GM12872 (cell line): Measurements from ENCODE around the gene PF4V1.

ENCODE experiments used
- TF ChIP-seq, protein P1 (sequence below): IDR thresholded peaks from 3 replicates; pipeline ENCODE4 v1.5.1; 2011; ENCODE audit warnings: low read depth, mild to moderate bottlenecking, low read length, moderate library complexity; ENCODE audit not compliant: insufficient read depth

Gene PF4V1

DNA sequence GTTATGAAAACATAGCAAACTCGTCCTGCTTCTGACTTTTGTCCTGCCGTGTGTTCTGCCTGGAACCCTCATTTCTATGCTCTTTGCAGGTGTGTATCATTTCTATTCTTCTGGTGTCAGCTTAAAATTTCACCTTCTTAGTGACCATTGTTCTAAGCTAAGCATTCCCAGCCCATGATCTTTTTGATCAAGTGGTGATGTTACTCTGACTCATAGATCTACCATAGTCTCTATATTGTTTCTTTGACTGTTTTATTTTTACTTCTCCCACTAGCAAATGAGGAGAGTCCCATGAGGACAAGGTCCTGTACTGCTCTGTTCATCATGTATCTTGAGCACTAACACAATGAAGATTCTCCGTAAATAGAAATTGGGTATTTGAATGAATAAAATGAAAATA is 30.7 kb upstream of the PF4V1 start:
- TF ChIP-seq, protein P1, sequence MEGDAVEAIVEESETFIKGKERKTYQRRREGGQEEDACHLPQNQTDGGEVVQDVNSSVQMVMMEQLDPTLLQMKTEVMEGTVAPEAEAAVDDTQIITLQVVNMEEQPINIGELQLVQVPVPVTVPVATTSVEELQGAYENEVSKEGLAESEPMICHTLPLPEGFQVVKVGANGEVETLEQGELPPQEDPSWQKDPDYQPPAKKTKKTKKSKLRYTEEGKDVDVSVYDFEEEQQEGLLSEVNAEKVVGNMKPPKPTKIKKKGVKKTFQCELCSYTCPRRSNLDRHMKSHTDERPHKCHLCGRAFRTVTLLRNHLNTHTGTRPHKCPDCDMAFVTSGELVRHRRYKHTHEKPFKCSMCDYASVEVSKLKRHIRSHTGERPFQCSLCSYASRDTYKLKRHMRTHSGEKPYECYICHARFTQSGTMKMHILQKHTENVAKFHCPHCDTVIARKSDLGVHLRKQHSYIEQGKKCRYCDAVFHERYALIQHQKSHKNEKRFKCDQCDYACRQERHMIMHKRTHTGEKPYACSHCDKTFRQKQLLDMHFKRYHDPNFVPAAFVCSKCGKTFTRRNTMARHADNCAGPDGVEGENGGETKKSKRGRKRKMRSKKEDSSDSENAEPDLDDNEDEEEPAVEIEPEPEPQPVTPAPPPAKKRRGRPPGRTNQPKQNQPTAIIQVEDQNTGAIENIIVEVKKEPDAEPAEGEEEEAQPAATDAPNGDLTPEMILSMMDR: no peak

DNA sequence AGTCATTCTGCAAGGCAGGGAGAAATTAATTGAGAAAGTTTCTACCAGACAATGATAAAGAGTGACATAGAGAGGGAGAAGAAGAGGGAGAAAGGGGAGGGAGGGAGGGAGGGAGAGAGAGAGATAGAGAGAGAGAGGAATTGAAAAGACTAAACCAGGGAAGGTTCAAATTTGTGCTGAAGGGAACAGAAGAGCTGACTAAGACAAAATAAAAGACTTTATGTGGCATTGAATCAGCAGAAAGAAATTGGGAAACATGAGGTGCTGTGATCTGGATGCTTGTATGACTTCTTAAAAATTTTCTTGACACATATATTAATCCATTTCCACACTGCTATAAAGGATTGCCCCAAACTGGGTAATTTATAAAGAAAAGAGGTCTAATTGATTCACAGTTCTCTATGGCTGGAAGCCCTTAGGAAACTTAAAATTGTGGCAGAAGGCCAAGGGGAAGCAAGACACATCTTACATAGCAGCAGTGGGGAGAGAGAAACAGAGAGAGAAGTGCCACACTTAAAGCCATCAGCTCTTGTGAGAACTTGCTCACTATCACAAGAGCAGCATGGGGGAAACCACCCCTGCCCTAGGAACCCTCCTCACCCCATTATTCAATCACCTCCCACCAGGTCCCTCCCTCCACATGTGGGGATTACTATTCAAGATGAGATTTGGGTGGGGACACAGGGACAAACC is 30.1 kb upstream of the PF4V1 start:
- TF ChIP-seq, protein P1: no peak

DNA sequence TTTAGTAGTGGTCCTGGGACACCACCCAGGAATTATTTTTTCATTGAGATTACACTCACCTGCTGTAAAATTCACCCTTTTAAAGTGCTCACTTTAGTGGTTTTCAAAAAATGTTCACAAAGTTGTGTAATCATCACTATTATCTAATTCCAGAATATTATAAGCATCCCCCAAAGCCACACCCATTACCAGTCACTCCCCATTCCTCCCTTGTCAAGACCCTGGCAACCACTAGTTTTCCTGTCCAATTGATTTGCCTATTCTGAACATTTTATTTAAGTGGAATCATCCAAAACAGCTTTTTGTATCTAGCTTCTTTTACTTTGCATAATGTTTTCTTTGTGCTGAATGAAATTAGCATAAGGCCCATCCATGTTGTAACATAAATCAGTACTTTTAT is 29.3 kb upstream of the PF4V1 start:
- TF ChIP-seq, protein P1: no peak

DNA sequence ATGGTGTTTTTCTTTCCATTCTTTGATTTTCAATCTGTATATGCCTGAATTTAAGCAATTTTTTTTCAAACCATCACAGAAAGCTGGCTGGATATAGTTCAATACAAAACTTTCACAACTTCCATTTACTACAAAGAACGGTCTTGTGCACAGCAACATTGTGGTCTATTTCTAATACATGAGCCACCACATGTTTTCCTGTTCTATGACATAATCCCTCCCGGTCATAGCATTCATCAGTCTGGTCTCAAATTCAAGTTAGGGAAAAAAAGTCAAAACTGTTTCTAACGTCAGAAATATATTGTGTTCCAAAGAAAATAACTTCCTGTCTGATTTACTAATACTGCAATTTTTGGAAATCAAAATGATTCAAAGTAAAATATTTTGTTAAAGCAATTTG is 24.1 kb upstream of the PF4V1 start:
- TF ChIP-seq, protein P1: no peak

DNA sequence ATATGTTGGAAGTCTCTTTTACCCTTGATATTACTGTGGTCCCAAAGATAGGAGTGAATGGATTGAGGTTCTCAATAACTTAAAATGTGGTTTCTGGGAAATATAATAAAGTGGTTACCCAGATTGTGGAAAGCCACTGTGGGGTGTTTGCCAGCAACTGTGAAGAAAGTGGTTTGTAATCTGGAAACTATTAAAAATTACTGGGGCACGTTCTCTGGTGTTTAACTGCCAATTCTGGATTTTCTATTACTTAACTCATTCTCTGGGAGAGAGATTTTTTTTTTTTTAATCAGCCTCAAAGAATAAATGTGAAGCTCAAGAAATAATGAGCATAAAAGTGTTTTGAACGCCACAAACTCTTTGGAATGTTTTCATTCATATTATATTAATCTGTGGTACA is 21.5 kb upstream of the PF4V1 start:
- TF ChIP-seq, protein P1: no peak

DNA sequence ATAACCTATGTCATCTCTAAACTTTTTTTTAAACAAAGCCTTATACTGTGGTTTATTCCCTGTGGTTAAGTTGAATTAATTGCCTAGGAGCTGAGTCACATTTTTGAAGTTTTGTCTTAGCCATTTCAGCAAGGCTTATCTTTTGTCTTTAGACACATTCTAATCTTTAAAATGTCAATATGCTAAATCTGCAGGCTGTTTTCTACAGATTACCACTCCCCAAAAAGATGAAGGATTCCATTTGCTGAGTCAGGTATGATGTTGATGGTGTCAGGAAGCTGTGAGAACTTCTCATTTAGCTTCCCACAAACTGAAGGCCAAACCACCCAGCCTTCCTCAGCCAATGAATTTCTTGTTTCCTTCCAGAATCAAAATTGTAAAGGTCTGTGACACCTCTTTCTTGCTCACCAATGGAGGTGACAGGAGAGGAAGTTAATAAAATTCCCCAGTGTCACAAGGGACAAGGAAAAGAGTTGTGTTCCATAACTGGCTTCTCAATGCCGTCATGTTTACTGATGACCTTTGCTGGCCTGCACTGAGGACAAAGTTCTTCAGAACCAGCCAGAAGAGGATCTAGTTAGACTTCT is 20.4 kb upstream of the PF4V1 start:
- TF ChIP-seq, protein P1: no peak

DNA sequence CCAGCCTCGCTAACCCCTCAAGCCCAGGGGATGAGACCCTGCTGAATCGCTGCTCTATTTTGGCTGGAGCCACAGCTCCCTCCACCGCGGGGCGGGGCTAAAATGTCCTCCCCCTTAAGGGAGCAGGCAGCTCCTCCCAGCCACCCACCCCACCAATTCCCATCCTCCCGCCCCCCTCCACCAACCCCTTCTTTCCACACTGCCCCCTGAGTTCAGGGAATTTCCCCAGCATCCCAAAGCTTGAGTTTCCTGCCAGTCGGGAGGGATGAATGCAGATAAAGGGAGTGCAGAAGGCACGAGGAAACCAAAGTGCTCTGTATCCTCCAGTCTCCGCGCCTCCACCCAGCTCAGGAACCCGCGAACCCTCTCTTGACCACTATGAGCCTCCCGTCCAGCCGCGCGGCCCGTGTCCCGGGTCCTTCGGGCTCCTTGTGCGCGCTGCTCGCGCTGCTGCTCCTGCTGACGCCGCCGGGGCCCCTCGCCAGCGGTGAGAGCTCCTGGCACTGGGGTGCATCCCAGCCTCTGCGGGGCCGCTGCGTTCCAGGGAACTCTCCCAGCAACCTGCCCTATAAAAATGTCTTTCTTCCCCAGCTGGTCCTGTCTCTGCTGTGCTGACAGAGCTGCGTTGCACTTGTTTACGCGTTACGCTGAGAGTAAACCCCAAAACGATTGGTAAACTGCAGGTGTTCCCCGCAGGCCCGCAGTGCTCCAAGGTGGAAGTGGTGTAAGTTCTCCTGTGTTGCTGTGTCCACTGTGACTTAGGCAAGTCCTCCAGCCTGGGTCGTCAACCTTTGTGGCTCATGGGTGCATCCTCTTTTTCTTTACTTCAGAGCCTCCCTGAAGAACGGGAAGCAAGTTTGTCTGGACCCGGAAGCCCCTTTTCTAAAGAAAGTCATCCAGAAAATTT is 16.5 kb upstream of the PF4V1 start, which contains the start of gene CXCL6:
Gene CXCL6, plus strand, starts transcription at position 306 of the 907 bp plus-strand sequence. Its CDS starts 73 bp downstream, at position 379.
- TF ChIP-seq, protein P1: no peak
